HG03575 (cell line): ENCODE data around the gene SNN.

Experiments
- ATAC-seq: cut with Tn5 transposase; IDR thresholded peaks from one replicate; pipeline ENCODE4 v1.9.1; 2021; ENCODE audit not compliant: unreplicated experiment, insufficient number of reproducible peaks, low FRiP score; ENCODE audit errors: extremely low read depth

Gene SNN

DNA sequence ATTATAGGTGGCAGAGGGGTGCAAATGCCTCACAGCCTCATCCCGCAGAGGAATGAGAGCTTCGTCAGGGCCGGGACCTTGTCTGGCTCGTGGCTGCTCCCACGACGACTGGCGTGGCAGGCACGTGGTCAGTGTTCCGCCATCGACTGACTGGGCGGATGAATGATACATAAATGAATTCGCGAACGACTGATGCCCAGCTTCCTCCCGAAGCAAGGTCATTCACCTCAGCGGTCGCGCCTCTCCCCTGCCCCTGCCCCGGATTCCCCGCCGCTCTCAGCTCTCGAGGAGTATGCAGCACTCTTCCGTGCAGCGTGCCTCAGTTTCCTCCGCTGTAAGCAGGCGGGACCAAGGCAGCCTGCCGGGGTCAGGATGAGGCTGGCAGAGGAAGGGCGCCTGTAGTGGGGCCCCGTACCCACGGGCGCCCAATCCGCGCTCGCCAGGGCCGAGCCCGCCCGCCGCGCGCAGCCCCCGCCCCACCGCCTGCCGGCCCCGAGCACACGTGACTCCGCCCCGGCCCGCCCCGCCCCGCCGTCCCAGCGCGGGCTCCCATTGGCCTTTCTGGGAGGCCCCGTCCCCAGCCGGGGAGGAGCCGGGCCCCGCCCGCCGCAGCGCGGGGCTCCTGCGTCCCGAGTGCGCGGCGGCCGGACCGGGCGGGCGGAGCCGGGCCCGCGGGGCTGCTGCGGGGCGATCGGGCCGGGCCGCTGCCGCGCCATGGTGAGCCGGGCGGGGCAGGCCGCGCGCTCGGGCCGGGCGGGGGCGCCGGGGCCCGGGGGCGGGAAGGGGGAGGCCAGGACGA lies at the start of gene SNN:
SNN (plus strand) TSS at position 632 of the 799 bp plus-strand sequence. CDS start 7,605 bp downstream, outside the sequence.
- no peak for ATAC-seq

DNA sequence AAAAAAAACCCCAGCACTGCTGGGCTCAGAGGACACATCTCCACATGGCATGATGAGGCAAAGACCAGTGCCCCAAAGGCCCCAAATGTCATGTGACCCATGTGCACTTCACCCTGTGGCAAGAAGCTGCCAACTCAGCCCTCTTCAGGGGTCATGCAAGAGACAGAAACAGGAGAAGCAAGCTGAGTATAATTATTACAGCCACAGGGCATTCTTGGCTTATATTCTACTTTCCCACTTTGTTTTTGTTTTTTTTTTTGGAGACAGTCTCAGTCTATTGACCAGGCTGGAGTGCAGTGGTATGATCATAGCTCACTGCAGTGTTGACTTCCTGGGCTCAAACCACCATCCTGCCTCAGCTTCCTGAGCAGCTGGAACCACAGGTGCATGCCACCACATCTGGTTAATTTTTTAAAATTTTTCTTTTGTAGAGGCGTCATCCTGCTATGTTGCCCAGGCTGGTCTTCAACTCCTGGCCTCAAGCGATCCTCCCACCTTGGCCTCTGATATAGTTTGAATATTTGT lies 48.9 kb upstream of the SNN start:
- no peak for ATAC-seq

GRCh38 chr16:11620243-11621003 lies 47.8 kb upstream of the SNN start:
- ATAC-seq, result no peak

DNA sequence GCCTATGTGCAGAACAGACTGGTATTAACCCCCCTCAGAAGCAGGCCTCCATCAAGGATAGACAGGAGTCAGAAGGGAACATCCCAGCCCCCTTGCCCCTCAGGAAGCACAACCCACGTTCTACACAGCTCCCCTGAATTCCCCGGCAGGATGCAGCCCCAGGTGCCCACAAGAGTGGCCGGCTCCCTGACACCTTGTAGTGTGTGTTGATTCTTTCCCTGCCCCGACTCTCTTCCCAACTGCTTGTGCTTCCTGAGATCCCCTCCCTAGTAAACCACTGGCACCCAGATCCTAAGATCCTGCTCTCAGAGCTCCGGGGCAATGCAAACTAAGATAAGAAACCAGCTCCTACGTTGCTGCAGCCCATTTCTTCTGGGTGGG lies 46.7 kb upstream of the SNN start:
- no peak for ATAC-seq

DNA sequence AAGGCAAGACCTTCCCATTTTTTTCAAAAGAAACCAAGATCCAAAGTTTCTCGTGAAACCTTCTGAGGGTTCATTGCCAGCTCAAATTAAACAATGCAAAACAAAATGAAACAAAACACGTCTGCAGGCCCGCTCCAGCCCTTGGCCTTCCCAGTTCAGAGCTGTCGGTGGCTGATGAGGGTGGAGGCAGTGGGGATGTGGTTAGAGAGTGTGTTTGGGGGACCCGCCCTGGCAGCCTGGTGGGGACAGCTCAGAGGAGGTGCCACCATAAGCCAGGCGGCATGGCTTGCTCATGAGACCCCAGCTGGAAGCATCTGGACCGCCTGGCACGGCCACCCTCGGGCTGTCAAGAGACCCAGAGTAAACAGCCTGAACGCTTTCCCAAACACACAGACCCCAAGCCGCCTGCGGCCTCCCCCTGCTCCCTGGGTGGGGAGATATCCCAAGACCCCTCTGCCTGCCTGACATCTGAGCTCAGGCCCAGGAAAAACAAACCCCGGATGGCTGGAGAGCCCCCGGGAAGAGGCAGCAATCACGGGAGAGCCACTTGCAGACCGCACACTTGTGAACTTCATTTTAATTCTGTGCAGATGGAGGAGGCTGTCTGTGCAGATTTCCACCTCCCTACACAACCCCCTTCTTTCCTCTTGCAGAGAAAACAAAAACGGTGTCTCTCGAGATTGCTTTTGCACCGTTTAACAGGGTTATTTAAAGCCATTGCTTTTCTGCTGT lies 46.2 kb upstream of the SNN start:
- ATAC-seq, result no peak

DNA sequence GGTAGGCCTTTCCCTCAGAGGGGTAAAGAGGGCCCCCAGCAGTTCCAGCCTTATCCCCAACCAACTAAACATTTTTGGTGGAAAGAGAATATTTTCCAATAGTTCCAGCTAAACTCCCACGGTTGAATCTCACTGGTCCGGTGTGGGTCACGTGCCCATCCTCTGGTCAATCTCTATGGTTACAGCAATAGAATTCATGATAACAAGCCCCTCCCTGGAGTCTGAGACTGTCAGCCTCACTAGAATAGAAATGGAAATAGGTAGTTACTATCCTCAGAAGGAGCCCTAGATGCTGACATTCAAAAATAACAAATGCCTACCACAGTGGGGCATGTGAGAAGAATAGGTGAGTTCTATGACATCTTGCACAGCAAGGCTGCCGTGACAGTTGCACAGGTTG lies 44.0 kb upstream of the SNN start:
- no peak for ATAC-seq

GRCh38 chr16:11624636-11625607 lies 43.3 kb upstream of the SNN start:
- no peak for ATAC-seq

DNA sequence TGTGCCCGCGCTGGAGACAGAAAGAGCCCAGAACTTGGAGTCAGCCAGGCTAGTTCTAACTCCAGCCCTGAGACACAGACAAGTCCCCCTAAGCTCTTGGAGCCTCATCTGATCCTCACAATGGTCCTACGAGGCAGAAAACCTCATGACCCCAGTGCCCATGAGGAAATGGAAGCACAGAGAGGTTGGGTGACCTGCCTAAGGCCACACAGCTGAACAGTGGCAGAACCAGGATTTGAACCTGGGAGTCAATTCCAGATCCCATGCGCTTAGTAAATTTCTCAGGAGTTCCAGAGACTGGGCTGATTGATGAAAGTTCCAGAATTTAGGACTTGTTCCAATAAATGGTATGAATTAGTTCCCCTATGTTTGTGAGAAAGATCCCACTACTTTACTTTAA lies 42.5 kb upstream of the SNN start:
- no peak for ATAC-seq

DNA sequence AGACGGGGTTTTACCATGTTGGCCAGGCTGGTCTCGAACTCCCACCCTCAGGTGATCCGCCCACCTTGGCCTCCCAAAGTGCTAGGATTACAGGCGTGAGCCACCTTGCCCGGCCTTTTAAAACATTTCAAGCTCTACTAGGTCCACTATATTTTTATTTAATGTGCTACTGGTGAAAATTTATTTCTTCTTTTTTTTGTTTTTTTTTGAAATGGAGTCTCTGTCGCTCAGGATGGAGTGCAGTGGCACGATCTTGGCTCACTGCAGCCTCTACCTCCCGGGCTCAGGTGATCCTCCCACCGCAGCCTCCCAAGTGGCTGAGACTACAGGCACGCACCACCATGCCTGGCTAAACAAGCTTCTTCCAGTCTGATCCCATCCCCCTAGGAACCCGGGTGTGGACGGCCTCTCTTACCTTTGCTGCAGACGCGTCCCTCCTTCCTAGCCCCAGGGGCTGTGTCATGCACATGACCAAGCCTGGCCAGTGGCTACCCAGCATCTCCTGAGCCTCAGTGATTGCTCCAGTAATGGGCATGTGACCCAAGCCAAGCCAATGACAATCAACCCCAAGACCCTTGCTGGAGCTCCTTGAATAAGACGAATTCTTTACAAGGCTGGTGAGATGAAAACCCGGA lies 41.5 kb upstream of the SNN start:
- ATAC-seq, result no peak

GRCh38 chr16:11627292-11627663 lies 41.0 kb upstream of the SNN start:
- no peak for ATAC-seq

- ATAC-seq, result no peak
These were observed 40.3 kb upstream of the SNN start for GRCh38 chr16:11627822-11628457.

GRCh38 chr16:11629071-11630030 lies 38.9 kb upstream of the SNN start:
- no peak for ATAC-seq

DNA sequence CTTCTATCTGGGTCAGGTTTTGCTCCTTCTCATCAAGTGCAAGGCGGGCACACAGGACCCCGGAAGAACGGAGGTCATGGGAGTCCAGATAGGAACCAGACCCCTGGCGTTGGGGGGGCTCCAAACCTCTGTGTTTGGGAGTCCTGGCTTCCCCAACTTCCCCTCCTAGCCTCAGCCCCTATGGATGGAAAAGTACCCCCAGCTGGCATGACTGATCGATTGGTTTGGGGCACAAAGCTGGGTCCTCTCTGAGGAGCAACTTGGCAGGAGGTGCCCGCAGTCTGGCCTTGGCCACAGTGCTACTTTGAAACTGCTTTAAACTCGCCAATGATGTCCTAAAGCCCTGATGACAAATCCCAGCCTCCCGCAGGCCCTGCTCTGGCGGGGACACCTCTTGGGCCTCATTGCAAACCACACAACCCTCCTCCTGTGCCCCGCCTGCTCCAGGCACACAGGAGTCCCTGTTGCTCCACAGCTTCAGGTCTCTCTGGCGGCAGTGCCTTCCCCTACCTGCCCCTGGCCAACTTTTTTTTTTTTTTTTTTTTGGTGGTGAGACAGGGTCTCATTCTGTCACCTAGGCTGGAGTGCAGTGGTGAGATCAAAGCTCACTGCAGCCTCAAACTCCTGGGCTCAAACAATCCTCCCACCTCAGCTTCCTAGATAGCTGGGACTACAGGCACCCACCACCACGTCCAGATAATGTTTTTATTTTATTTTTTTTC lies 38.0 kb upstream of the SNN start:
- ATAC-seq, result no peak

- no peak for ATAC-seq
These were observed 37.5 kb upstream of the SNN start for GRCh38 chr16:11630768-11631056.

GRCh38 chr16:11631214-11631613 lies 37.0 kb upstream of the SNN start:
- ATAC-seq, result no peak

- no peak for ATAC-seq
These were observed 35.8 kb upstream of the SNN start for GRCh38 chr16:11632455-11632939.
